Cerebellar nuclear complex (tissue), 1 donor: Measurements from ENCODE around the gene LMOD3.

Experiments used
- DNase-seq, 2 experiments: peaks; one replicate each; lab custom pipeline; 2025; lab: John Stamatoyannopoulos, UW

LMOD3 gene

DNA sequence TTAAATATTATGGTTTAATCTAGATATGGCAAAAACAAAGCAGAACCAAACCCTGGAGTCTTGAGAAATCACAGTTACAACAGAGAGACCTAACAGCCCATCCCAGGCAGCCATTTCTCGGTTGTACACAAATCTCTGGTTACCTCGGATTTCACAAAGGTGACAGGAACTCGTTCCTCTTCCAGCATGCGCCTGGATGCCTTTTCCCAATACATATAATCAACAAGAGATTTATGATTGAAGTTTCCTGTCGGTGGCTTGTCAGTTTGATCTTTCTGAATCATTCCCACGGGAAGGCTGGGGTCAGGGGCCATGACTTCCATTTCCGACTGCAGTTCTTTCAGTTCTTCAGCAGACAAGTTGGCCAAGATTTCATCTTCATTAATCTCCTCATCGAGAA is 445 bp downstream of the LMOD3 start:
- no peak for DNase-seq

- DNase-seq = no peak
These were observed 882 bp downstream of the LMOD3 start for GRCh38 chr3:69121513-69121912.

DNA sequence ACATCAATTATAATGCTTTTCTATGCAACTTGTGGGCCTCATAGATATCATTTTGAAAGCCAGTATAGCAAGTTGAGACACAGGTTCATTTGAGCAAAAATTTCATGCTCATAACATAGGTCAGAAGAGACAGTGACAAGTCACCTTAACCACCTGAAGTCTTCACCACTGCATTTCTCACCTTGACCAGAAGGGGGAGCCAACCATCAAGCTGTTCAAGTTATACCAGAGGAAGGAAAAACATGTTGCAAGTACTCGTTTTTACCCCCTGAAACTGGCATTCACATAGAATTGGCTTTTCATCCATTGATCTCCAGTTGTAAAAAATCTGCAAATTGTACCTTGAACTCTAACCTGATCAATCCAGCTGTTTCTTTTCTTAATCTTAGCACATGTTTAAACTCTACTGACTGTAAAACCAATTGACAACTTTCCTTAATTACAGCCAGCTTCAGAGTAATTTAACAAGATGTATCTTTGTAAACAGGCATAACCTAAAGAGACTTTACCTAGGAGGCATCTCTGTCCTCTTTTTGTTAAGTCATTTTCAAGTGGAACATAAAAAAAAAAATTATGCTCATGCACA is 1.4 kb downstream of the LMOD3 start:
- DNase-seq = no peak

GRCh38 chr3:69119681-69120080 is 2.7 kb downstream of the LMOD3 start:
- no peak for DNase-seq

GRCh38 chr3:69119138-69119537 is 3.3 kb downstream of the LMOD3 start:
- DNase-seq = no peak

- no peak for DNase-seq
These were observed 3.8 kb downstream of the LMOD3 start for GRCh38 chr3:69118555-69118954.

- no peak for DNase-seq
These were observed 5.5 kb downstream of the LMOD3 start for GRCh38 chr3:69116897-69117296.

GRCh38 chr3:69116162-69116561 is 6.2 kb downstream of the LMOD3 start:
- no peak for DNase-seq

DNA sequence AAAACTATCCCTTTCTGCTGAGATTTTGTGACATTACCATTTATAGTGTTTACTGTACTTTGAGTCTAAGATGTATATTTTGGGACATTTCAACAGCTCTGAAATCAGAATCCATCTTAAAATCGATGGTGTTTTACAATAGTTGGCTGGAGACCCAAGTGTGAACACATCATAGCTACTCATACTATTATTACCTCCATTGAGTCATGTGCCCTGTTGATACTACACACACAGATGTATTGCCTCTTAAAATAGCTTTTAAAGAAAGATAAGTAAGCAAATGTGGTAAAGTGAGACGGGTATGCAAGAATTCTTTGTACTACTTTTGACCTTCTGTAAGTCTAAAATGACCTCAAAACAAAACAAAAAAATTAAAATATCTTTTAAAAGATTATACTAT is 6.7 kb downstream of the LMOD3 start:
- DNase-seq = no peak

- DNase-seq = no peak
These were observed 8.9 kb downstream of the LMOD3 start for GRCh38 chr3:69113536-69113935.

DNA sequence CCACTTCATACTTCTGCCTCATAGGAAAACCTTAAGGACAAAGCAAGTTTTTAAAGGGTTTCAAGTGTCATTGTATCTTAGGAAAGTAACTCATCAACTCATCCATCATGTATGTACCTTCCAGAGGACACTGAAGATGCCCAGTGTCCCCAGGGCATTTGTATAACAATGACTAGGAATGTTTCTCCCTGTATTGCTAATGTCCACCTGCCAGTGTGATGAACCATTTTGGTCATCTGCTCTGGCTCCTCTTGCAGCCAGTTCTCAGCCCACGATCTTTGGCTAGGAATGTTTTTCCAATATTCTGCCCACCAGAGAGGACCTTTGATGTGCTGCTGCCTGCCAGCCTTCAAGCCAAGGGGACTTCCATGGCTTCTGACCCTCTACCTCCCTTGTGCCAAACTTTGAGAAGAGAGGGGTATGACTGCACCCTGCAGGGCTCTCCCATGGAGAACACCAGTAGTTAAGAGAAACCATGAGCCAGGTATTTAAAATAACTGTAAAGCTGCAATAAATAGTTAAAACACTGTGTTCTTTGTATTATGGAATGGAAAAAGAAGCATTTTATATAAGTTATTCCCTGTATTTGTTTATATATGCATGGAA is 11.4 kb downstream of the LMOD3 start:
- DNase-seq = no peak

DNA sequence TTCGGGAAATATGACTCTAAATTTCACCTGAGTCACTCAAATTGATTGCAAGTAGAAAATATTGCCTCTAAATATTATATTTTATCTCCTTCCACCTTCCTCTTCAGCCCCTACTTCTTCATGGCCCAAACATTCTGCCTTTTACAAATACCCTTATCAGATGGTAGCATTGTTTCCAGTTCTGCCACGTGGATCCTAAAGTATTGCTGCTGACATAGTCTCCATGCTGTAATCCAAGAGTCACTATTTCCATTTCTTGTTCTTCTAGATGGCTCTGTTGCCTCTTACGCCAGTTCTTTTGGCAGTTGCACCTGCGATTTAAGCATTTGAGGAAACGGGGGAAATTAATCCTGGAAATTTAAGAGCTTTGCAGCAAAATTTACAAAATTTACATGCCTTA is 13.6 kb downstream of the LMOD3 start:
- no peak for DNase-seq

DNA sequence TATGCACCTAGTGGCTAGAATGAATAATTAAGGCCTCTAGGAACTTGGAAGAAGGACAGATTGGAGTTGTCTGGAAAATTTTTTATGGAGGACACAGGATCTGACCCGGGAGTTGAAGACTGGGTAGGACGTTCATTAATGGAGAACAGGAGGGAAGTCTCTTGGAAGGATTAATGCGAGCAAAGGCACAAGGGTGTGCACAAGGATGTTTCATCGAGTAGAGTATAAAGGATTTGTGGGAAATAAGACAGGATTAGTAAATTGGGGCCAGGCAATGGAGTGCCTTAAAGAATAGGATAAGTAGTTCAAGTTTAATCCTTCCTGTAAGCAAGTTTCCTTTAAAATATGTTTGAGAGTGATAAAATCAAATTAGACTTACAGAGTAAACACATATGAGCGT is 14.6 kb downstream of the LMOD3 start:
- DNase-seq = no peak

- no peak for DNase-seq
These were observed 17.1 kb downstream of the LMOD3 start for GRCh38 chr3:69105320-69105719.

- no peak for DNase-seq
These were observed 17.8 kb downstream of the LMOD3 start for GRCh38 chr3:69104586-69104985.

DNA sequence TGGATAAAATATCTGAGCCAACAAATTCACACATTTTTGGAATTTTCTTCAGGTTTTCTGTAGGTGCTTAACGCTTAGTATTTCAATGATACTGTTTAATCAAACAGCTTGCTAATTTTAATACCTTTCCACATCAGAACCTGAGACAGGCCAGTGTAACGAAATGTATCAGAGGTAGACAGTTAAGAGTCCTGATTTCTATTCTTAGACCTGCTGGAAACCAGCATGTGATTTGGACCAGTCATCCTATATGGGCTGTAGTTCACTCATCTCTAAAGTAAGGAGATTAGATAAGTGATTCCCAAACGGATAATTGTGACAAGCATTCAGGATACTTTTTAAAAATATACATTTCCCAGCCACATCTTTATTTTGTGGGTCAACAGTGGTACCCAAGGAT is 19.3 kb downstream of the LMOD3 start:
- DNase-seq = no peak

DNA sequence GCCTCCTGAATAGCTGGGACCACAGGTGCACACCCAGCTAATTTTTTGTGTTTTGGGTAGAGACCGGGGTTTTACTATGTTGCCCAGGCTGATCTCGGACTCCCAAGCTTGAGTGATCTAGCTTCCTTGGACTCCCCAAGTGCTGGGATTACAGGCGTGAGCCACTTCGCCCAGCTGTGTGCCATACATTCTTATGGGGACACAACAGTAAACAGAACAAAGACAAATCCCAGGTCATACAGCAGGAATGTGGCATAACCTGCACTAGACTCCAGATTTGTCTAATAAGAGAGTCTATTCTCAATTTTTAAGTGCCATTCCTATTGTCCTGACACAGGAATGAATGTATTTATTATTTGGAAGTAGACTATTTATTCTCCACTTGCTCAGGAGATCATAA is 20.0 kb downstream of the LMOD3 start:
- DNase-seq = no peak

- no peak for DNase-seq
These were observed 22.8 kb downstream of the LMOD3 start for GRCh38 chr3:69099576-69099975.

DNA sequence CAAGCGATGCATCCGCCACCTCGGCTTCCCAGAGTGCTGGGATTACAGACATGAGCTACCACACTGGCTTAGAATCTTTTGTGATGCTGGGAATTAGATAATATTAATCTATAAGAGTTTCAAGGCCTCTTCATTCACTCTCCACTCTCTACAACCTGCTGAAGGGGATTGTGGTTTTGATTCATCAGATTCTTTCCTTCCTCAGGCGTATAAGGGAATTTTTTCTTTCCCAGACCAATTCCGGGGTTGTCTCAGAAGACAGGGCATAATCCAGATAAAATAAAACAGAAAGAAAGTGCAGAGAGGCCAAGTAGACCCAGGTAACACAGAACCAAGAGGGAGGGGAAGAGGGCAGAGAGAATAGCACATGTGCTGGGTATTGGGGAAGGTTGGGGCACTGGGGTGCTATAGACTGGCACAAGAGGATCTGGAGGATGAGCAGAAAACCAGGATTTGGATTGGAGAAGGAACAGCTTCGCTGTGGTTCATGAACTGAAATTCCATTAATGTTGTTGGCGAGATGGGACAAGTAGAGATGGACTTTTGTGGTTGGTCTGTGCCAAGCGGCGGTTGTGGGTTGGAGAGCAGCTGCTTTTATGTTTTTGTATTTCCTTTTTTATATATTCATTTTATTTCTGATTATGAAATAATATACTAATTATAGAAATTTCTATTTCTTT is 24.8 kb downstream of the LMOD3 start:
- DNase-seq = no peak

DNA sequence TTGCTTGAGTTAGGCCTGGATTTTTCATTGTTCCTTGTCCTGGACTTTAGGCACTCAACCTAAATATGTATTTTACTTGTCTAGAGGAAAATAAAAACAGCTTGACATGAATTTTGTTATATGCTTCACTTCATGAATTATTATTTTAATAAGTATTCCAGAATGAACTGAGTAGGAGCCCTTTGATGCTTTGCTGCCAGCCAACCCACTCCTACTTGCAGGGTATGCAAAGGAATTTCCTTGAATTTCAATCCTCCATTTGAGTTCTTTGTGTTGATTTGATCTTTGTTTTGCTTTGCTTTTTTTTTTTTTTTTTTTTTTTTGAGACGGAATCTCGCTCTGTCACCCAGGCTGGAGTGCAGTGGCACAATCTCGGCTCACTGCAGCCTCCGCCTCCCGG is 26.1 kb downstream of the LMOD3 start:
- no peak for DNase-seq

DNA sequence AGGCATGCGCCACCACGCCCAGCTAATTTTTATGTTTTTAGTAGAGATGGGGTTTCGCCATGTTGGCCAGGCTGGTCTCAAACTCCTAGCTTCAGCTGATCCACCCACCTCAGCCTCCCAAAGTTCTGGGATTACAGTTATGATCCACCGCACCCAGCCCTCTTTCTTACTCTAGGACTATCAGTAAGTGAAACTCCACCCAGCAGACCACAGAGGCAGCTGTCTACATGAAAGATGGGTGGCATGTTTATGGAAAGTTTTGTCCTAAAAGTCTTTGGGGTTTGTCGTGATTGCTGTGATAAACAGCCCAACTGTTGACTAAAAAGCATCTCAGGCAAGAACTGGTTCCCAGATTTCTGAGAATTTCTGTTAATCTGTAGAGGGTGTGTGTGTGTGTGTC is 26.8 kb downstream of the LMOD3 start:
- no peak for DNase-seq

DNA sequence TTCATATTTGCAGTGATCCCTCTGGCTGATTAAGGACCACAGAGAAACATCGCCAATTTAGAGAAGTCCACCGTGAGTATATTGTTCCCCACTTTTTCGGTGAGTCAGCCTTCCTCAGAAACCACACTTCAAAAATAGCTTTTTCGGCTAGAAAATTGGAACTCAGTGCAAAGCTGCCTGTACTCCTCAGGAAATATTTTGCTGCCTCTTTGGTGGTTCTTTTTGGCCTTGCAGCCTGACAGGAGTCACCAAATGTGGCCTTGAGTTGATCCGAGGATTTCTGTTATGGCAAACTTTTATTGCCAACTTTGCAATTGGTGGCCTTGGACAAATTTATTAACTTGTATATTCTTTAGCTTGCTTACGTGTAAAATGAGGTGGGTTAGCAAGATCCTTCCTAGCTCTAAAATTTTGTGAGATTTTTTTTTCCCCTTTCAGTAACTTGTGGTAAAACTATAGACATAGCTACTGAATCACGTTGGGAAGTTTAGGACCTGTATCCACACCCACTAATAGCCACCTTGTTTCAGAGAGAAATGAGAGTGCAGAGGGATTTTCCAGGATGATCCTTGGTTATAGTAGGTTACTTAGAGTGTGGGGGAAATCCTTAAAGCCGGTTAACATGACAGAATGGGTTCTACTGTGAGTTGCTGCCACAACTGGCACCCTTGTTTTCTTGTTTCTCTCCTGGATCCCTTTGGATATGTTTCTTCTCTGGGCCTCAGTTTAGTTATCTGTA is 27.8 kb downstream of the LMOD3 start:
- no peak for DNase-seq

DNA sequence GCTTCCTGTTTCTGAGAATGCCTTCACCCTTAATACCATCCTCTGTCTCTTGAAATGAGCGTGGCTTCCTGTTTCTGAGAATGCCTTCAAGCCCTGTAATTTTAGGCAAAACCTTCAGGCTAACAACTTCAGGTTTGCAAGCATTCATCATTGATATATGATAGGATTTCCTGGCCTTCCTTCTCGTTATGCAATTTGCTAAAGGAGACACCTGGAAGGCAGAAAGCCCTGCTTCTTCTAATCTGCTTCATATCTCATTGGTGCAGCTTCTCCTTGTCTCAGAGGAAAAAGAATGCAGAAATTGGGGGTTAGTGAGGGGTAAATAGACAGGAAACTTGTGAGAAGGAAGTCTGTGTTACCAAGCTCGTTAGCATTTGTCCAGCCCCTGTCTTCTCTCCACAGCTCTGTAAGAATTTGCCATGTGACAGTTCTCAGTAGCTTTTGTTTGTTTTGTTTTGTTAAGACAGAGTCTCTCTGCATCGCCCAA is 30.3 kb downstream of the LMOD3 start:
- DNase-seq = no peak
